Stimulated activated memory B cell treated with anti-CD40 and anti-IgM and Interleukin-4, amounts not matched to agents 10 μg/mL and 1 μg/mL and 100 μg/mL, for 72 hours (primary cell): ENCODE measurements around the gene KCNG1.

Source experiments
- ATAC-seq: fragments of 150-1000 bp; cut with Tn5 transposase; 2 replicates; pipeline ENCODE4 v1.10.0; 2021
- H3K27ac Mint-ChIP-seq: one replicate; pipeline ENCODE4 v1.8.0; 2022; ENCODE audit warnings: mild to moderate bottlenecking, mixed read lengths
- H3K27me3 Mint-ChIP-seq: one replicate; pipeline ENCODE4 v1.8.0; 2022; ENCODE audit warnings: mixed read lengths
- H3K36me3 Mint-ChIP-seq: one replicate; pipeline ENCODE4 v1.8.0; 2022; ENCODE audit warnings: mixed read lengths
- H3K4me1 Mint-ChIP-seq: one replicate; pipeline ENCODE4 v1.8.0; 2022; ENCODE audit warnings: mixed read lengths
- H3K4me3 Mint-ChIP-seq: one replicate; pipeline ENCODE4 v1.8.0; 2022; ENCODE audit warnings: mild to moderate bottlenecking, moderate library complexity, mixed read lengths
- H3K9me3 Mint-ChIP-seq: one replicate; pipeline ENCODE4 v1.8.0; 2022; ENCODE audit warnings: mixed read lengths

KCNG1 gene

GRCh38 chr20:51009303-51010042 is 13.4 kb downstream of the KCNG1 start:
- Mint-ChIP-seq H3K9me3 (no peaks in the 10 kb centered on the region), H3K36me3 (no peaks in the 10 kb centered on the region), H3K4me3 (no peak overlapping the region), H3K27me3 (peaks cover 22% of the 10 kb centered on the region), H3K4me1 (no peaks in the 10 kb centered on the region), H3K27ac (no peak overlapping the region)
- no peak for ATAC-seq

GRCh38 chr20:51008718-51009117 is 14.2 kb downstream of the KCNG1 start:
- H3K4me1 Mint-ChIP-seq, result no peaks in the 10 kb centered on the region
- peaks cover 16% of the 10 kb centered on the region for H3K27me3 Mint-ChIP-seq
- H3K36me3 Mint-ChIP-seq, result no peaks in the 10 kb centered on the region
- no peak overlapping the region for H3K4me3 Mint-ChIP-seq
- no peak overlapping the region for H3K27ac Mint-ChIP-seq
- H3K9me3 Mint-ChIP-seq, result no peaks in the 10 kb centered on the region
- no peak for ATAC-seq

GRCh38 chr20:51005214-51005613 is 17.7 kb downstream of the KCNG1 start:
- no peaks in the 10 kb centered on the region for H3K9me3 Mint-ChIP-seq
- H3K36me3 Mint-ChIP-seq, result no peaks in the 10 kb centered on the region
- no peak overlapping the region for H3K27ac Mint-ChIP-seq
- H3K27me3 Mint-ChIP-seq, result peaks cover 43% of the 10 kb centered on the region
- H3K4me3 Mint-ChIP-seq, result no peak overlapping the region
- ATAC-seq, result no peak
- H3K4me1 Mint-ChIP-seq, result no peaks in the 10 kb centered on the region

- Mint-ChIP-seq H3K9me3 (no peaks in the 10 kb centered on the region), H3K4me3 (no peak overlapping the region), H3K27ac (no peak overlapping the region), H3K4me1 (no peaks in the 10 kb centered on the region), H3K27me3 (peaks cover 48% of the 10 kb centered on the region), H3K36me3 (no peaks in the 10 kb centered on the region)
- ATAC-seq, result no peak
These were observed 18.1 kb downstream of the KCNG1 start for GRCh38 chr20:51004781-51005180.

GRCh38 chr20:51004305-51004727 is 18.6 kb downstream of the KCNG1 start:
- no peak for ATAC-seq
- Mint-ChIP-seq H3K27me3 (peaks cover 52% of the 10 kb centered on the region), H3K9me3 (no peaks in the 10 kb centered on the region), H3K27ac (no peak overlapping the region), H3K36me3 (no peaks in the 10 kb centered on the region), H3K4me3 (no peak overlapping the region), H3K4me1 (no peaks in the 10 kb centered on the region)

GRCh38 chr20:51003753-51004152 is 19.2 kb downstream of the KCNG1 start:
- no peak for ATAC-seq

GRCh38 chr20:51002633-51003032 is 20.3 kb downstream of the KCNG1 start:
- Mint-ChIP-seq H3K27me3 (peaks cover 62% of the 10 kb centered on the region), H3K4me1 (no peaks in the 10 kb centered on the region), H3K27ac (no peak overlapping the region), H3K36me3 (no peaks in the 10 kb centered on the region), H3K9me3 (no peaks in the 10 kb centered on the region), H3K4me3 (no peak overlapping the region)
- no peak for ATAC-seq

More at GRCh38 chr20:51003753-51004152, 19.2 kb downstream of the KCNG1 start:
- Mint-ChIP-seq H3K36me3 (no peaks in the 10 kb centered on the region), H3K4me1 (no peaks in the 10 kb centered on the region), H3K9me3 (no peaks in the 10 kb centered on the region), H3K27me3 (peaks cover 58% of the 10 kb centered on the region), H3K4me3 (no peak overlapping the region), H3K27ac (no peak overlapping the region)

GRCh38 chr20:51001430-51002265 is 21.3 kb downstream of the KCNG1 start:
- no peaks in the 10 kb centered on the region for H3K9me3 Mint-ChIP-seq
- no peak for ATAC-seq
- no peaks in the 10 kb centered on the region for H3K36me3 Mint-ChIP-seq
- H3K4me1 Mint-ChIP-seq, result no peaks in the 10 kb centered on the region
- H3K27me3 Mint-ChIP-seq, result peaks cover 62% of the 10 kb centered on the region
- H3K27ac Mint-ChIP-seq, result no peak overlapping the region
- H3K4me3 Mint-ChIP-seq, result no peak overlapping the region

- Mint-ChIP-seq H3K4me1 (no peaks in the 10 kb centered on the region), H3K4me3 (no peak overlapping the region), H3K9me3 (no peaks in the 10 kb centered on the region), H3K27me3 (peaks cover 47% of the 10 kb centered on the region), H3K27ac (no peak overlapping the region), H3K36me3 (no peaks in the 10 kb centered on the region)
- ATAC-seq, result no peak
These were observed 23.6 kb downstream of the KCNG1 start for GRCh38 chr20:50999355-50999754.

- H3K36me3 Mint-ChIP-seq, result no peaks in the 10 kb centered on the region
These were observed 25.7 kb downstream of the KCNG1 start for GRCh38 chr20:50996901-50997865.

GRCh38 chr20:50995506-50995905 is 27.4 kb downstream of the KCNG1 start:
- Mint-ChIP-seq H3K4me3 (no peak overlapping the region), H3K27ac (no peak overlapping the region), H3K4me1 (peaks cover 10% of the 10 kb centered on the region), H3K27me3 (peaks cover 22% of the 10 kb centered on the region), H3K9me3 (peaks cover 3% of the 10 kb centered on the region), H3K36me3 (no peaks in the 10 kb centered on the region)
- no peak for ATAC-seq

More at GRCh38 chr20:50996901-50997865, 25.7 kb downstream of the KCNG1 start:
- ATAC-seq, result no peak
- Mint-ChIP-seq H3K27ac (no peak overlapping the region), H3K4me3 (no peak overlapping the region), H3K9me3 (peaks cover 3% of the 10 kb centered on the region), H3K27me3 (peaks cover 33% of the 10 kb centered on the region), H3K4me1 (peaks cover 10% of the 10 kb centered on the region)

GRCh38 chr20:50993876-50994275 is 29.0 kb downstream of the KCNG1 start:
- H3K4me1 Mint-ChIP-seq, result peaks cover 10% of the 10 kb centered on the region
- peaks cover 6% of the 10 kb centered on the region for H3K27me3 Mint-ChIP-seq
- peaks cover 3% of the 10 kb centered on the region for H3K9me3 Mint-ChIP-seq
- H3K36me3 Mint-ChIP-seq, result no peaks in the 10 kb centered on the region
- no peak overlapping the region for H3K4me3 Mint-ChIP-seq
- no peak overlapping the region for H3K27ac Mint-ChIP-seq
- no peak for ATAC-seq

- Mint-ChIP-seq H3K4me1 (peaks cover 10% of the 10 kb centered on the region), H3K27me3 (no peaks in the 10 kb centered on the region), H3K36me3 (no peaks in the 10 kb centered on the region), H3K27ac (no peak overlapping the region), H3K4me3 (no peak overlapping the region), H3K9me3 (peaks cover 3% of the 10 kb centered on the region)
- ATAC-seq, result peak; percentile 73
These were observed 30.0 kb downstream of the KCNG1 start for GRCh38 chr20:50992733-50993457.

GRCh38 chr20:50992336-50992732 is 30.6 kb downstream of the KCNG1 start:
- peaks cover 10% of the 10 kb centered on the region for H3K4me1 Mint-ChIP-seq
- no peaks in the 10 kb centered on the region for H3K36me3 Mint-ChIP-seq
- H3K27me3 Mint-ChIP-seq, result no peaks in the 10 kb centered on the region
- H3K9me3 Mint-ChIP-seq, result peaks cover 3% of the 10 kb centered on the region
- no peak for ATAC-seq
- no peak overlapping the region for H3K27ac Mint-ChIP-seq
- no peak overlapping the region for H3K4me3 Mint-ChIP-seq
